Mammary epithelial cell (primary cell): ENCODE results near the gene SRGAP2B.
"Not testable (repeated sequence)": the region's sequence is repeated elsewhere in the genome, so short reads cannot be mapped to it uniquely, and the experiment has no call there.

Experiments used
- EZH2 ChIP-seq: IDR thresholded peaks from 2 replicates; pipeline ENCODE4 v1.6.1; 2012; ENCODE audit warnings: low read length, inconsistent platforms, borderline replicate concordance
- TF ChIP-seq, protein P1 (sequence below), 2 donors: IDR thresholded peaks in 1 of 2; conservative IDR thresholded peaks in 1 of 2; 2 replicates each; pipeline ENCODE4 v1.5.1; 2011 to 2012; ENCODE audit warnings: inconsistent platforms in 2 of 2, low read length in 2 of 2, mild to moderate bottlenecking in 2 of 2, control low read depth in 1 of 2, low read depth in 1 of 2; ENCODE audit not compliant: insufficient read depth in 1 of 2; ENCODE audit errors: extremely low read depth in 1 of 2

DNA sequence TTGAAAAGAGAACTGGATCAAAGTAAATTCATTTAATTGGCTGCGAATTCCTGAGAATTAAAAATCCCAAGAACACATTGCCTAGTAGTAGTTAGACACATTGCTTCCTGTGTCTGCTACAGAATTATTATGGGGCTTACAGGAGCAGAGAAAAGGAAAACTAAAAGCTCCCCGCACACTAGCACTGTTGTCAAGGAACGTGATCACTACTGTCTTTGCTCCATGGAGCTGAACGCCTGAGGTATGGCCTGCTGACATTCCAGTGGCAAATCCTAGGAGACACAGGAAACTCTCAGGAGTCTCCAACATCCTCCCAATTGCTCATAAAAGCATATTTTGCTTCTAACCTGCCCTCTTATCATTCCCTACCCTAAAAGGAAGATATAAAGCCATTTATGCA is 114.0 kb downstream of the SRGAP2B start:
- TF ChIP-seq, protein P1, sequence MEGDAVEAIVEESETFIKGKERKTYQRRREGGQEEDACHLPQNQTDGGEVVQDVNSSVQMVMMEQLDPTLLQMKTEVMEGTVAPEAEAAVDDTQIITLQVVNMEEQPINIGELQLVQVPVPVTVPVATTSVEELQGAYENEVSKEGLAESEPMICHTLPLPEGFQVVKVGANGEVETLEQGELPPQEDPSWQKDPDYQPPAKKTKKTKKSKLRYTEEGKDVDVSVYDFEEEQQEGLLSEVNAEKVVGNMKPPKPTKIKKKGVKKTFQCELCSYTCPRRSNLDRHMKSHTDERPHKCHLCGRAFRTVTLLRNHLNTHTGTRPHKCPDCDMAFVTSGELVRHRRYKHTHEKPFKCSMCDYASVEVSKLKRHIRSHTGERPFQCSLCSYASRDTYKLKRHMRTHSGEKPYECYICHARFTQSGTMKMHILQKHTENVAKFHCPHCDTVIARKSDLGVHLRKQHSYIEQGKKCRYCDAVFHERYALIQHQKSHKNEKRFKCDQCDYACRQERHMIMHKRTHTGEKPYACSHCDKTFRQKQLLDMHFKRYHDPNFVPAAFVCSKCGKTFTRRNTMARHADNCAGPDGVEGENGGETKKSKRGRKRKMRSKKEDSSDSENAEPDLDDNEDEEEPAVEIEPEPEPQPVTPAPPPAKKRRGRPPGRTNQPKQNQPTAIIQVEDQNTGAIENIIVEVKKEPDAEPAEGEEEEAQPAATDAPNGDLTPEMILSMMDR (conservative IDR thresholded peaks at IDR 0.05 in 1 of 2, IDR thresholded peaks at IDR 0.05 in 1 of 2; ENCODE audit: extremely low read depth in 1 of 2, insufficient read depth in 1 of 2, low read depth in 1 of 2, low read length in 2 of 2), result not testable (repeated sequence)
- not testable (repeated sequence) for TF ChIP-seq EZH2
